GM18907 (cell line): ENCODE results near the gene SMPD3.

Experiments used
- ATAC-seq: cut with Tn5 transposase; IDR thresholded peaks from one replicate; pipeline ENCODE4 v1.9.1; 2021; ENCODE audit warnings: mild to moderate bottlenecking, moderate library complexity; ENCODE audit not compliant: unreplicated experiment

Gene SMPD3

GRCh38 chr16:68359398-68360191 lies 88.7 kb downstream of the SMPD3 start:
- ATAC-seq: no peak

- no peak for ATAC-seq
Observed at GRCh38 chr16:68358951-68359350, 89.4 kb downstream of the SMPD3 start.

- ATAC-seq: no peak
Observed at GRCh38 chr16:68357923-68358322, 90.4 kb downstream of the SMPD3 start.

- ATAC-seq: no peak
Observed at GRCh38 chr16:68357521-68357922, 90.8 kb downstream of the SMPD3 start.

GRCh38 chr16:68356919-68357286 lies 91.4 kb downstream of the SMPD3 start:
- ATAC-seq: no peak

- ATAC-seq: peak; percentile 82
Observed at GRCh38 chr16:68356249-68356918, 91.9 kb downstream of the SMPD3 start.

- ATAC-seq: peak; percentile 16
Observed at GRCh38 chr16:68355447-68356248, 92.7 kb downstream of the SMPD3 start.

GRCh38 chr16:68354816-68355215 lies 93.5 kb downstream of the SMPD3 start:
- no peak for ATAC-seq

GRCh38 chr16:68353366-68353765 lies 94.9 kb downstream of the SMPD3 start:
- no peak for ATAC-seq

GRCh38 chr16:68351991-68352431 lies 96.3 kb downstream of the SMPD3 start:
- no peak for ATAC-seq

GRCh38 chr16:68351463-68351862 lies 96.8 kb downstream of the SMPD3 start:
- ATAC-seq: no peak

- no peak for ATAC-seq
Observed at GRCh38 chr16:68350813-68351350, 97.4 kb downstream of the SMPD3 start.

- no peak for ATAC-seq
Observed at GRCh38 chr16:68349838-68350410, 98.4 kb downstream of the SMPD3 start.

- no peak for ATAC-seq
Observed at GRCh38 chr16:68348639-68349445, 99.5 kb downstream of the SMPD3 start.

GRCh38 chr16:68347605-68348004 lies 100.7 kb downstream of the SMPD3 start:
- no peak for ATAC-seq

GRCh38 chr16:68346892-68347480 lies 101.3 kb downstream of the SMPD3 start:
- no peak for ATAC-seq

- no peak for ATAC-seq
Observed at GRCh38 chr16:68345958-68346635, 102.2 kb downstream of the SMPD3 start.

GRCh38 chr16:68345351-68345810 lies 102.9 kb downstream of the SMPD3 start:
- ATAC-seq: no peak

- no peak for ATAC-seq
Observed at GRCh38 chr16:68344252-68344651, 104.1 kb downstream of the SMPD3 start.
